HG03095 (cell line): ENCODE data around the gene TNNT1.
"Not testable (repeated sequence)": the region's sequence is repeated elsewhere in the genome, so short reads cannot be mapped to it uniquely, and the experiment has no call there.

Experiments
- ATAC-seq: cut with Tn5 transposase; IDR thresholded peaks from one replicate; pipeline ENCODE4 v1.9.1; 2021; ENCODE audit warnings: moderate library complexity; ENCODE audit not compliant: unreplicated experiment

Gene TNNT1

DNA sequence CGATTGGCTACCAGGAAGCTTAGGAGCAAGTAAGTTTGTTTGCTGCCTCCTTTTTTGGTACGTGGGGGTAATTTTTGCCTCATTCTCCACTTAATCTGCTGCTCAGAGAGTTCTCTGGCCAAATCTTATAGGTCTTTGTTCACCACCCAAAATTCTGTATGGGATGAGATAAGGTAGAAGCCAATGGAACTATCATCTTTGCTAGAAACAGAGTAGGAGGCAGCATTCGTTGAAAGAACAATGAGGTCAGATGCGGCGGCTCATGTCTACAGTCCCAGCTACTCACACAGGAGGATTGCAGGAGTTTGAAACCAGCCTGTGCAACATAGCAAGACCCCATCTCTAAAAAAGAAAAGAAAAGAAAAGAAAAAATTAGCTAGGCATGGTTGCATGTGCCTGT is 22.4 kb upstream of the TNNT1 start:
- no peak for ATAC-seq

DNA sequence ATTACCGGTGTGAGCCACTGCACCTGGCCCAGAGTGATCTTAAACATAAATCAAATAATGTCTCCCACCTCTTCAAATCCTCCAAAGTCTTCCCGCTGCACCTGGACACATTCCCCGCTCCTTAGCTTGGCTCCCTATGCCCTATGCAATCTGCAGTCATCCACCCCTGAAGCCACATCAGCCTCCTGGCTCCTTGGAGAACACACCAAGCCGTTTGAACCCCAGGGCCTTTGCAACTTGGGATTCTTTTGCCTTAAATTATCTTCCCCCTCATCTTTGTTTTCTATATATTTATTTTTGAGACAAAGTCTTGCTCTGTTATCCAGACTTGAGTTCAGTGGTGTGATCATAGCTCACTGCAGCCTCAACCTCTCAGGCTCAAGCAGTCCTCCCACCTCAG is 20.1 kb upstream of the TNNT1 start:
- ATAC-seq = no peak

DNA sequence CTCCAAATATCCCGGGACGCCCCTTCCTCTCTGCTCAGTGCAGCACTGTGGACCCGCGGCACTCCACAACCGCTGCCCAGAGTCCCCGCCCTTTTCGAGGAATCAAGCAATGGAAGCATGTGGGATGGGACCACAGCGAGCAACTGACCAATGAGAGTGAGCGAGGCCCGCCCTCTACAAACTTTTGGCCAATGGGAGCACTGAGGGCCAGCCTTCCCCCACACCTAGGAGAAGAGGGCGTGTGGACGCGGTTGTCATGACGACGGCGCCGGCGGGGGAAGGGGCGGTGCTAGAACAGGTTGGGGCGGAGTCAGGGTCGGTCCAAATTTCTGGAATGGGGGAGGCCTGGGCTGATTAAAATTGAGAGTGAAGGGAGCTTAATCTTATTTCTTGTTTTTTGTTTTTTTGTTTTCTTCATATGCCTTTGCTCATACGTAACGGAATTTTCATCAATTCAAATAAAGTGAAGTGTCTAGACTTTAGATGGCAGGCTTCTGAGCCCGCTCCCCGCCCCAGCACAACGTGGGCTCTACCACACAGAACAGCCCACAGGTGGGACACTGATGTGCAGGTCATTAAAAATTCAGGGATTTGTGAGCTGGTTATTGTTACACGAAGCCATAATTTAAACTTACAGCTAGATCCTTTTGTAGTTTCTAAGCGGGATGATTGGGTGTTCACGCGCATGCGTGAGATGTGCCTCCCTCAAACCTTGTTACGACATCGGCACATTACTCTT is 17.7 kb upstream of the TNNT1 start, which contains the start of gene DNAAF3:
Gene DNAAF3 (minus strand): TSS at position 84 of the 739 bp plus-strand sequence. CDS start 200 bp downstream, outside the sequence.
- ATAC-seq = peak; percentile 82

DNA sequence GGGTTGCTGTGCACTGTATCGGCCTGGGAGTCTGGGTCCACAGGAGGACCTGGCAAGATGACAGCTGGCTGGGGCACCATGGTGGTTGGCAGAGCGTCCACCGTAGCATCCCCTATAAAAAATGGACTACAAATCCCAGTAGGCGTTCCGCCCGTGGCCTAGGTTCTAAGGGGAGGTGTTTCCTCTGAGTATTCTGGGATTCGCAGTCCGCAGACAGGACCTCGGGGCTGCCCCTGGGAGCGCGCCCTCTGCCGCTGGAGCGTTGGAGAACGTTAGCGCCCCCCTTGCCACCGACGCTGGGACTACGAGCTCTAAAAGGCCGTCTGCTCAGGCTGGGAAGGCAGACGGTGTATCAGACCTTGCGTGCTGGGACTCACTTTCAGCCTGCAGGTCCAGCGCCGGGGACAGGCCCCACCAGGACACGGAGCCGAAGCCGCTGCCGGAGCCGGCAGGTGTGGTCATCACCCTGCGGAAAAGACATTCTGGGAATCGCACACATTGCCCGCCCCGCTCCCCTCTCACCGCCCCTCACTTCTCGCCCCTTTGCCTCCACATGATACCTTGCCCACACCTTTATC is 17.0 kb upstream of the TNNT1 start:
- ATAC-seq = no peak

DNA sequence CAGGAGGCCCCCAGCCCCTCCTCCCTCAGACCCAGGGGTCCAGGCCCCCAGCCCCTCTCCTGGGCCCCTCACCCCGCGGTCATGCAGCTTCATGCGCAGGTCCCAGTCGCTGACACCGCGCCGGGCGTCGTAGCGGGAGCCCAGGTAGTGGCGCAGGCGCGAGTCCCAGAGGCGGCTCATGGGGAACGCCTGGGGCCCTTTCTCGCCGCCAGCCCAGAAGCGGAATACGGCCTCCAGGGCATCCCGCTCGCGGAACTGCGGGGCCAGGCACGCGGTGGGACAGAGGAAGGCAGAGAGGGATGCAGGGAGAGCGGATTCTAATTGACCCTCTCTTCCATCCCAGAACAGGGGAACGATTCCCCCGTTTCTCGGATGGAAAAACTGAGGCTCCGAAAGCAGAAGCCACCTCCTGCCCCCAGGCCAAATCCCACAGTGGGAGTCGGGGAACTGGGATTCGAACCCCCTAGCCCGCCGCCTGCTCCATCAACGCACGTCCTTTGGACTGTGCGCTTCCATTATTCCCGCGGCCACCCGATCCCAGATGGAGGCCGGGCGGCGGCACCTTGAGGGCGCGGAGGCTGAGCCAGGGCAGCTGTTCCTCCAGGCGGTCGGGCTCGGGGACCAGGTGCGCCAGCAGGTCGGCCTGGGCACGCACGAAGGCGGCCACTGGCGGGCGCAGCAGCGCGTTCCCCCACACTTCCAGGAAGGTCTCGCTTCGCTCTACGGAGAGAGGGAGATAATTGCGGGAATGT is 12.7 kb upstream of the TNNT1 start:
- ATAC-seq = no peak

DNA sequence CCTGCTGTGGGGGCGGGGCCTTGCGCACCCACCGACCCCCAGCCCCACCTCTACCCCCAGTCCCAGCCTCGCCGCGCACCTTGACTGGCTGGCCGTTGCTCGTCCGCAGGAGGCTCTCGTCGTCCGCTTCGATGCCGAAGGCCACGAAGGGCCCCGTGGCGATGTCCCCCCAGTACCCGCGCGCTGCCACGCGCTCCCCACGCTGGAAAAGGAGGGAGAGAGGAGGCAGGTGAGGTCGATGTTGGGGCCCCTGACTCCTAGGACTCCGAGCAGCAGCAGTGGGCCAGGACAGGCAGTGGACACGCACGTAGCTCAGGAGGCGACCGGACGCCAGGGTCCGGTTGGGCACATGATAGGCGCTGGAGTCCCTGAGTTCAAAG is 12.0 kb upstream of the TNNT1 start:
- ATAC-seq = no peak

DNA sequence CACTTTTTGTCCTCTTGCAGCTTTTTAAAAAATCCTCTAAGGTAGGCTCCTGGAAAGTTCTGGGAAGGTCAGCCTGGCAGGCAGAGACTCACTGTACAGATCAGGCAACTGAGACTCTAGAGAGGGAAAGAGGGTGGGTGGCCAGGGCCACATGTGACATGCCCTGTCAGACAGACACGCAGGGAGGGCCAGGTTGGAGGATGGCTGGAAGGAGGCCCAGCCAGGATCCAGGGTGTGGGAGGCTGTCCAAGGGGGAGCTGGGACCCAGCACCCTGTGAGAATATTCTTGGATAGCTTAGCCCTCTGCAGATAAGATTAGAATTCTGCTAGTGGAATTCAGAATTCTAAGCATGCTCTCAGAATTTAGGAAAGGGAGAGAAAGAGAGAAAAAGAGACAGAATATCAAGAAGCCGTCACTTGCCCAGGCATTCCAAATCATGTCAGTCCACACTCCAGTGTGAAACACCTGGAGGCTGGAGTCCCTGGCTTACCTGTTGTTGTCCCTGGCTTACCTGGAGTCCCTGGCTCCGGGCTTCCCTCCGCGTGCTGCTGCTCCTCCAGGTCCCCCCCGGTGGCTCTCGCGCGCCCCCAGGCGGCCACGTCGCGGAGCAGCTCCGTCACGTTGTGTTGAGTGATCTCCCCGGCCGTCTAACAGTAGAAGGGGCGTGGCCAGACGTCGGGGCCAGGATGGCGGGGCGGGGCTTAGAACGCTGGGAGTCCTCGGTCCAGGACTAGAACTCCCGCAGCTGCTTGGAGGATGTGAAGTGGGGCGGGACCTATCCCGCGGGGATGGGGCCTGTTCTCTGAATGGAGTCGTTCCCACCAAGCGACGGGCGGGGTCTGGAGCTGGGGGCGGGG is 11.4 kb upstream of the TNNT1 start:
- no peak for ATAC-seq

DNA sequence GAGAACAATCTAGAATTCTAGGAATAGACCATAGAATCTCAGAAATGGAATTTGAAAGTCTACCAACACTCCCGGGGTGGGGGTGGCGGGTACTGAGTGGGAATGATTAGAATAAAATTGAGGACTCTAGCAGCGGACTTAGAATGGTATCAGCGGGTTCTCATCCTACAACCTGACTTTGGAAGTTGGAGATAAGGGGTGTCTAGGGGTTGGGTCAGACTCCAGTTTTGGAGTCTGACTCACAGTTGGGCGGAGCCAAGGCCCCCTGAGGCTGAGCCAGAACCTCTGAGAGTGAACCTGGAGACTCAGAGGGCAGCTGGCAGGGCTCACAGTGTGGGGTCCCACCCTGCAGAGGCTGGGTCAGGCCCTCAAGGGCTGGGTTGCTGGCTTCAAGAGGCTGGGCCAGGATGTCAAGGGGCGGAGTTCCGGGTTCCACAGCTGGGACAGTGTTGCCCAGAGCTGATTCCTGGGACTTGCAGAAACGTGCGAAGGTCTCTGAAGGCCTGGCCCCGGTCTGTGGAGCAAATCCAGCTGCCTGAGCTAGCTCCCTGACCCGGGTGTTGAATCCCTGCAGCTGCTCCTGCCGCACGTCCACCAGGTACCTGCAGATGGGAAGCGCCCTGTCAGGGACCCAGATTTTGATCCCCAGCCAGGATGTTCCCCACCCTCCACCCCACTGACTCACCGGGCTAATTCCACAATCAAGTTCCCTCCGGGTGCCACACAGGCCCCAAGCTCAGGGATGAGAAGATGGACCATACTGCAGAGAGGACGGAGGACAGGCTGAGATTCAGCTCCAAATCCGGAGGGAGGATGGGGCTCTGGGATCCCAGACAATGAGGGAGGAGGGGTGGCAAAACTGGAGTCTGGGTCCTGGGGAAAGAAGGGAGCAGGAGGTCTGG is 10.1 kb upstream of the TNNT1 start:
- no peak for ATAC-seq

DNA sequence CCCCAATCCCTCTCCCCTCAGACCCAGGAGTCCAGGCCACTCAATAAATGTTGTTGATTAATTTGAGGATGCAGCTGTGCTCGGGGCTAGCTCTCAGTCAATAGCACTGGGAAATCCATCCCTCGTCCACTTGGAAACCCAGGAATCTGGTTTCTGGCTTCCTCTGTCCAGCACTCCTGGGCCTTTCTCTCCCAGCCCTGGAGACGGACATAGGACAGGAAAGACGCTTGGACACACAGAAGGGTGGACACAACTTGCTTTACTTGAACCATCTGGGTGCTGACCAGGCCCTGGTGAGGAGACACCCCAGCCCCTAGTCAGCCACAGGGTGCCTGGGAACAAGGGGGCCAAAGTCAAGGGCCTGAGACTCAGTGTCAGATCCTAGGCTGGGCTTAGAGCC is 9.4 kb upstream of the TNNT1 start:
- ATAC-seq = no peak

DNA sequence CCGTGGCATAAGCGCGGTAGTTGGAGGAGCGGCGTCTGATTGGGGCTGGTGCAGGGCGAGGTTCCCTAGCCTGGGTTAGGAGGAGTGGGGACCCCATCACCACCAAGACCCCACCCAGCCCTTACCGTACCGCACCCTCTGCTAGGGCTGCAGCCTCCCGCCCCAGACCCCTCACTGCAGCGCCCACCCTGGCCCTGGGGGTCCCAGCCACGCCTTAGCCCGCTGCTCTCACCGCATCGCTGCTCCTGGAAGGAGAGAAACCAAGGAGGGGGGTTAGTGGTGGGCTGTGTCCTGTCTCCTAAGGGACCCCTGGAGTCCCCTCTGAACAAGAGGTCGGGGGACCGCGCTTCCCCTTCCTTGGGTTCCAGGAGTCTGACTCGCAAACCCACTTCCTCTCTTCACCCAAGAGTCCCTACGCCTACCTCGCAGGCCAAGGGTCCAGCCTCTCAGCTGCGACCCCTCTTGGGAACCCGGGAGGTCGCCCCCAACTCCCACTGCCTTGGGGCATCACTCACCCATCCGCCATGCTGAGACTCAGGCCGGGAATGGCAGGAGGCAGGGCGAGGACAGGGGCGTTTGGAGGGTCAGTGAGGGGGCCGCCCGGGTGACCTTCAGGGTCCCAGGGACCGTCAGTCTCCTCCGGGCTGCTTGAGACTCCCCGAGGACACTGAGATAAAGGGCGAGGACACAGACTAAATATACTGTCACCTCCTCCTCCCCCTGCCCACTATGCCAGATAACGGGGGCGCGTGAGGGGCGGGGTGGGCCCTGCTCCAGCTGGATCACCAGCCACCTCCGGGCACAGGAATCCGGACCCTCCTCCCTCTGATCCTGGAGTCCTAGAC is 8.3 kb upstream of the TNNT1 start, which contains the start of gene TNNI3:
Gene TNNI3 (minus strand): TSS at position 669 of the 845 bp plus-strand sequence. CDS start 143 bp downstream, at position 526.
- no peak for ATAC-seq

DNA sequence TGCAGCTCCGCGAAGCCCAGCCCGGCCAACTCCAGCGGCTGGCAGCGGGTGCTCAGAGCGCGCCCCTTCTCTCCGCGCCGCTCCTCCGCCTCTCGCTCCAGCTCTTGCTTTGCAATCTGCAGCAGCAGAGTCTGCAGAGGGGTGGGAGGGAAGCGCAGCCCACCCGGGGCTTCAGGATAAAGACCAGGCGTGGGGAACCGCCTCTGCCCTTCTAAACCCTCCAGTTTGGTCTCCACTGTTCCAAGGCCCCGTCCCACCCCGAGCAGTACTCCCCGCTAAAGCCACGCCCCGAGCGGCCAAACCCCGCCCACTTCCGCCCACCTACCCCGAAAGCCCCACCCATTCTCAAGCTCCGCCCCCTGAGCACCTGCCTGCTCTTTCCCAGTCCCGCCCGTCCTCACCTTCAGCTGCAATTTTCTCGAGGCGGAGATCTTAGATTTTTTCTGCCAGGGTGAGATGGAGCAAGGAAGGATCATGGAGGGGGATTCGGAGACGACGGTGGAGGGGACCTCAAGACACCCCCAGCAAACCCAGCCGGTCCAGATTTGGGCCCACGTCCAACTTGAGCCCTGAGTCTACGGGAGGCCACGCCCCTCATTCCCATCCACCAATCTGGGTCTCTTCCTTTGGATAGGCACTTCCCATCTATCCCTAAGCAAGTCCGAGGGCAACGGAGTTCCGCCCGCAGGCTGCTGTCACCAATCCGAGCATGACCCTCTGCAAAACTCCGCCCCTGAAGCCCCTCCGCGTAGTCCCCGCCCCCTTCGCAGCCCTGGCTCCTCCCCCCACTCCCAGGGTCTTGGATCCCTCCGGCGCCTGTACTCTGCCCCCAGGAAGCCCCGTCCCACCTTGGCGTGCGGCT is 7.4 kb upstream of the TNNT1 start:
- ATAC-seq = no peak

DNA sequence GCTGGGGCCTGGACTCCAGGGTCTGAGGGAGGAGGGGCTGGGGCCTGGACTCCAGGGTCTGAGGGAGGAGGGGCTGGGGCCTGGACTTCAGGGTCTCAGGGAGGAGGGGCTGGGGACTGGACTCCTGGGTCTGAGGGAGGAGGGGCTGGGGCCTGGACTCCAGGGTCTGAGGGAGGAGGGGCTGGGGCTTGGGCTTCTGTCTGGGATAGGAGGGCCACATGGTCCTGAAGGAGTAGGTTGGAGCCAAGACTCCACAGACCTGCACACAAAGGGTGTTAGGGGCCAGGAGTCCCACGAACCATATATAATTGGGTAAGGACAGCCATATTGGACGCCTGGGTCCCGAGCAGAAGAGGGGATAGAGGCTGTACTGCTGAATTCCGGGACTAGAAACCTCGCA is 6.8 kb upstream of the TNNT1 start:
- not testable (repeated sequence) for ATAC-seq

DNA sequence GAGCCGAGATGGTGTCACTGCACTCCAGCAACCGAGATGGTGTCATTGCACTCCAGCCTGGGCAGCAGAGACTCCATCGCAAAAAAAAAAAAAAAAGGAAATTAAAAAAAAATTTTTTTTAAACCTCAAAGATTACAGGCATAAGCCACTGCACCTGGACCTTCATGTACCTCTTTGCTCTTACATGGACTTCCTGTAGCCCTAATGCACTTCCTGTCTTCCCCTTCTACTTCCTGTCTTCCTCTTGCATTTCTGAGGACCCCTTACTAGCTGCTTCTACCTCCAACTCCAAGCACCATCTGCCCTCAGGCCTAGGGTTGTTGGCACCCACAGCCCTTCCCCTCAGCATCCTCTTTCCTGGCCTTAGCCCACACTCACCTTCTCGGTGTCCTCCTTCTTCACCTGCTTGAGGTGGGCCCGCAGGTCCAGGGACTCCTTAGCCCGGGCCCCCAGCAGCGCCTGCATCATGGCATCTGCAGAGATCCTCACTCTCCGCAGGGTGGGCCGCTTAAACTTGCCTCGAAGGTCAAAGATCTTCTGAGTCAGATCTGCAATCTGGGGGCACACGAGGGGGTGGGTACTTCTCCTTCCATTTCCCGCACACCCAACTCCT is 4.8 kb upstream of the TNNT1 start:
- ATAC-seq = no peak

DNA sequence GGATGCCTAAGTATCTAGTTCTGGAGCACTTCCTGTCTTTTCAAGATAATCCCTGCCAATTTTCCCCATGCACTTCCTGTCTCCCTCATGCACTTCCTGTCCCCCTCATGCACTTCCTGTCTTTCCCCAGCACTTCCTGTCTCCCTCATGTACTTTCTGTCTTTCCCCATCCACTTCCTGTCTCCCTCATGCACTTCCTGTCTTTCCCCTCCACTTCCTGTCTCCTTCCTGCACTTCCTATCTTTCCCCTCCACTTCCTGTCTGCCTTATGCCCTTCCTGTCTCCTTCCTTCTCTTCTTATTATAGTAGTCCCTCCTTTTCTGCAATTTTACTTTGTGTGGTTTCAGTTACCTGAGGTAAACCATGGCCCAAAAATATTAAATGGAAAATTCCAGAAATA is 3.0 kb upstream of the TNNT1 start:
- no peak for ATAC-seq

DNA sequence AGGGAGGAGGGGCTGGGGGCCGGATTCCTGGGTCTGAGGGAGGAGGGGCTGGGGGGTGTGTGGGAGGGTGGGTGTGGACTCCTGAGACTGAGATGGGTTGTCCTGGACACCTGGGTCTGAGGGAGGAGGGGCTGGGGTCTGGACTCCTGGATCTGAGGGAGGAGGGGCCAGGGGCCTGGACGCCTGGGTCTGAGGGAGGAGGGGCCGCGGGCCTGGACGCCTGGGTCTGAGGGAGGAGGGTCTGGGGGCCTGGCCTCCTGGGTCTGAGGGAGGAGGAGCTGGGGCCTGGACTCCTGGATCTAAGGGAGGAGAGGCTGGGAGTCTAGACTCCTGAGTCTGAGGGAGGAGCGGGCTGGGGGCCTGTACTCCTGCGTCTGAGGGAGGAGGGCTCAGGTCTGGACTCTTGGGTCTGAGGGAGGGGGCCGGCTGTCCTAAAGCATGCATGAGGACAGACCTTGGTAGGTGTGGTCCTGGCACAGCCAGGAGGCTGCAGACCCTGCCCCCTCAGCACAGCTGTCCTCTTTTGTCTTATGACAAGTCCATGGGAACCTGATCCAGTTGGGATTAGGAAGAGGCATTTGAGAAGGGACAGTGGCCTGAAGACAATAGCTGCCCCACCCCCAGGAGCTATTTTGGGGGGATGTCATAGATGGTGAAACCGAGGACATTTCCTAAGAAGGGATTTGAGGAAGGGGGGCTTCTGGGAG is 1.3 kb downstream of the TNNT1 start:
- no peak for ATAC-seq

DNA sequence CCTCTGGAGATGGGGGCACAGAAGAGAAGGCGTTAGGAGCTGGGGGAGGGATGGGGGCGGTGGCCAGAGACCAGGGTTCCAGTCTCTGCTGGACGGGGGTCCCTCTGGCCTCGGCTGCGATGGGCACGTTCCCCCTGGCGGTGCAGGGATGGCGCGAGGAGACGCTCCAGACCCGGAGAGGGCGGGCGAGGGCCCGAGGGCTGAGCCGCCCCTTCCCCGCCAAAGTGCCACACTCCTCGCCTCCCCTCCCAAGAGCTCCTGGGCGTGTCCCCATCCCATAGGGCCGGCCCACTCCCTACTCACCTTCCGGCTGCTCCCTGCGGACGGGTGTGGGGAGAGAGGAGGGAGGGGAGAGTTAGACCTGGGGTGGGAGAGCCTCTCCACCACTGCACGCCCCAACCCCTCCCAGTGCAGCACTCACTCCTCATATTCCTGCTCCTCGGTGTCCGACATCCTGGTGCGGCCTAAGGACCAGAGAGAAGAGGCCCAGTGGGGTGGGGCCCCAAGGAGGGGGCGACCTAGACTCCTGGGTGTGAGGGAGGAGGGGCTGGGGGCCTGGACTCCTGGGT is 2.2 kb downstream of the TNNT1 start:
- ATAC-seq = no peak
